ENCODE results near the gene WDR90. TPM values are rescaled to one million over a fixed set of nuclear protein-coding genes. Genes with fewer than 3 reads are reported as not detected.

The WDR90 gene
- total RNA-seq, 1 donor from 2014 or later: 25.2 TPM

GRCh38 chr16:634996-635395 lies 14.2 kb upstream of the WDR90 start:
- Mint-ChIP-seq H3K27me3 (ENCODE audit: unreplicated experiment) (peaks cover 8% of the 10 kb centered on the region), H3K4me1 (ENCODE audit: unreplicated experiment) (peaks cover 3% of the 10 kb centered on the region), H3K9me3 (ENCODE audit: unreplicated experiment) (no peaks in the 10 kb centered on the region), H3K36me3 (ENCODE audit: low read depth, unreplicated experiment) (no peaks in the 10 kb centered on the region), H3K27ac (ENCODE audit: unreplicated experiment) (no peak overlapping the region), H3K4me3 (ENCODE audit: unreplicated experiment) (no peak overlapping the region)
- DNase-seq (ENCODE audit: low spot score): no peak
- TF ChIP-seq CTCF (IDR thresholded peaks at IDR 0.05; ENCODE audit: unreplicated experiment): no peak

GRCh38 chr16:635573-636205 lies 13.5 kb upstream of the WDR90 start:
- Mint-ChIP-seq H3K27me3 (ENCODE audit: unreplicated experiment) (peaks cover 8% of the 10 kb centered on the region), H3K27ac (ENCODE audit: unreplicated experiment) (no peak overlapping the region), H3K9me3 (ENCODE audit: unreplicated experiment) (no peaks in the 10 kb centered on the region), H3K36me3 (ENCODE audit: low read depth, unreplicated experiment) (no peaks in the 10 kb centered on the region), H3K4me3 (ENCODE audit: unreplicated experiment) (peak overlapping the region; percentile 67), H3K4me1 (ENCODE audit: unreplicated experiment) (peaks cover 6% of the 10 kb centered on the region)
- TF ChIP-seq CTCF (IDR thresholded peaks at IDR 0.05; ENCODE audit: unreplicated experiment): no peak
- DNase-seq (ENCODE audit: low spot score): peak; percentile 4

GRCh38 chr16:636206-637080 lies 12.7 kb upstream of the WDR90 start, which contains the start of gene METTL26:
Gene METTL26 (minus strand): TSS chr16:636305. CDS start chr16:636290, 15 bp downstream.
- peak within 1 kb of the TSS; percentile 92 for H3K27ac Mint-ChIP-seq (ENCODE audit: unreplicated experiment)
- H3K9me3 Mint-ChIP-seq (ENCODE audit: unreplicated experiment): no peaks in the 10 kb centered on the region
- peak within 1 kb of the TSS; percentile 94 for H3K4me3 Mint-ChIP-seq (ENCODE audit: unreplicated experiment)
- TF ChIP-seq CTCF (IDR thresholded peaks at IDR 0.05; ENCODE audit: unreplicated experiment): no peak
- DNase-seq (ENCODE audit: low spot score): peak; percentile 88
- peaks cover 6% of the 10 kb centered on the region for H3K4me1 Mint-ChIP-seq (ENCODE audit: unreplicated experiment)
- H3K27me3 Mint-ChIP-seq (ENCODE audit: unreplicated experiment): peaks cover 8% of the 10 kb centered on the region
- no peaks in the 10 kb centered on the region for H3K36me3 Mint-ChIP-seq (ENCODE audit: low read depth, unreplicated experiment)

- no peak for TF ChIP-seq CTCF (IDR thresholded peaks at IDR 0.05; ENCODE audit: unreplicated experiment)
- Mint-ChIP-seq H3K36me3 (ENCODE audit: low read depth, unreplicated experiment) (no peaks in the 10 kb centered on the region), H3K27me3 (ENCODE audit: unreplicated experiment) (peaks cover 8% of the 10 kb centered on the region), H3K27ac (ENCODE audit: unreplicated experiment) (no peak overlapping the region), H3K4me1 (ENCODE audit: unreplicated experiment) (peaks cover 6% of the 10 kb centered on the region), H3K4me3 (ENCODE audit: unreplicated experiment) (peak overlapping the region; percentile 94), H3K9me3 (ENCODE audit: unreplicated experiment) (no peaks in the 10 kb centered on the region)
- peak; percentile 88 for DNase-seq (ENCODE audit: low spot score)
These were observed 11.8 kb upstream of the WDR90 start for GRCh38 chr16:637081-638018.
